HepG2 (cell line): Measurements from ENCODE around the gene TMEM132D.

Experiments
- DNMT3B ChIP-seq: conservative IDR thresholded peaks from 2 replicates; pipeline ENCODE4 v1.6.1; 2016; ENCODE audit warnings: missing biosample characterization, control low read depth
- PHF5A ChIP-seq: IDR thresholded peaks from one replicate; pipeline ENCODE4 v1.6.1; 2018; ENCODE audit warnings: low read depth, missing genetic modification reagents; ENCODE audit not compliant: unreplicated experiment
- ZFP37 ChIP-seq: sonication (generic); formaldehyde crosslinking; IDR thresholded peaks from 2 replicates; pipeline ENCODE4 v1.4.0; 2020; ENCODE audit warnings: missing genetic modification reagents, borderline replicate concordance
- ZNF251 ChIP-seq: sonication (generic); formaldehyde crosslinking; IDR thresholded peaks from 2 replicates; pipeline ENCODE4 v1.9.0; 2021; ENCODE audit warnings: mild to moderate bottlenecking, missing genetic modification reagents
- TF ChIP-seq, protein P1 (sequence below): sonication (generic); formaldehyde crosslinking; IDR thresholded peaks from 2 replicates; pipeline ENCODE4 v1.5.0; 2020; ENCODE audit warnings: mild to moderate bottlenecking, missing genetic modification reagents, moderate library complexity

GRCh38 chr12:129789921-129790320 is 113.9 kb downstream of the TMEM132D start:
- TF ChIP-seq, protein P1, sequence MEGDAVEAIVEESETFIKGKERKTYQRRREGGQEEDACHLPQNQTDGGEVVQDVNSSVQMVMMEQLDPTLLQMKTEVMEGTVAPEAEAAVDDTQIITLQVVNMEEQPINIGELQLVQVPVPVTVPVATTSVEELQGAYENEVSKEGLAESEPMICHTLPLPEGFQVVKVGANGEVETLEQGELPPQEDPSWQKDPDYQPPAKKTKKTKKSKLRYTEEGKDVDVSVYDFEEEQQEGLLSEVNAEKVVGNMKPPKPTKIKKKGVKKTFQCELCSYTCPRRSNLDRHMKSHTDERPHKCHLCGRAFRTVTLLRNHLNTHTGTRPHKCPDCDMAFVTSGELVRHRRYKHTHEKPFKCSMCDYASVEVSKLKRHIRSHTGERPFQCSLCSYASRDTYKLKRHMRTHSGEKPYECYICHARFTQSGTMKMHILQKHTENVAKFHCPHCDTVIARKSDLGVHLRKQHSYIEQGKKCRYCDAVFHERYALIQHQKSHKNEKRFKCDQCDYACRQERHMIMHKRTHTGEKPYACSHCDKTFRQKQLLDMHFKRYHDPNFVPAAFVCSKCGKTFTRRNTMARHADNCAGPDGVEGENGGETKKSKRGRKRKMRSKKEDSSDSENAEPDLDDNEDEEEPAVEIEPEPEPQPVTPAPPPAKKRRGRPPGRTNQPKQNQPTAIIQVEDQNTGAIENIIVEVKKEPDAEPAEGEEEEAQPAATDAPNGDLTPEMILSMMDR (CRISPR knock-in tag), result no peak
- TF ChIP-seq DNMT3B (CRISPR knock-in tag) (no peak), ZNF251 (no peak), PHF5A (no peak), ZFP37 (CRISPR knock-in tag) (no peak)
